GM10266 (cell line): ENCODE measurements around the gene FAM53A.

Experiments used
- DNase-seq: peaks from one replicate; pipeline ENCODE4 v3.0.0; 2012; ENCODE audit errors: extremely low spot score
- TF ChIP-seq, protein P1 (sequence below): IDR thresholded peaks from 2 replicates; pipeline ENCODE4 v1.5.1; 2012; ENCODE audit warnings: mild to moderate bottlenecking, low read depth; ENCODE audit not compliant: control insufficient read depth, insufficient read depth; ENCODE audit errors: missing control alignments

Gene FAM53A

DNA sequence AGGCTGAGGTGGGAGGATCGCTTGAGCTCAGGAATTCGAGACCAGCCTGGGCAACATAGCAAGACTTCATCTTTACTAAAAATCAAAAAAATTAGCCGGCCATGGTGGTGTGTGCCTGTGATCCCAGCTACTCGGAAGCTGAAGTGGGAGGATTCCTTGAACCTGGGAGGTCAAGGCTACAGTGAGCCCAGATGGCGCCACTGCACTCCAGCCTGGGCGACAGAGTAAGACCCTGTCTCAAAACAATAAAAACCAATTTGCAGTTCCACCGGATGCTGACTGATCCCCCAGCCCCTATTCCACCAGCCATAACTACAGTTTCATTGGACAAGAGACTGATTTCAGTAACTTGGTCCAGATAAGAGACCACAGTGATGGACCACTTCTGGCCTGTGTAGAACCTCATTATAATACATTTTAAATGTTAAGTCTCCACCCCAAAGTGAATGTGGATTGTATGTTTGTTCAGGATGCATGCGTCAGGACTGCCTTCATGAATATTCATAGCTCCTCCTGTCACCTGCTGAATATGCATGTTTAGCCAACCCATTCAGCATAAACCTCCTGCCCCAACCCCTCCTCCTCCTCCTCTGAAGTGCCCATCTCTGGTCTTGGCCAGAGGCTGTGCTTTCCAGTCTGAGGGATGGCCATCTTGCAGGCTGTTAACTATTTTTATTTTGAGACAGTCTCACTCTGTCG is 30.3 kb upstream of the FAM53A start:
- TF ChIP-seq, protein P1, sequence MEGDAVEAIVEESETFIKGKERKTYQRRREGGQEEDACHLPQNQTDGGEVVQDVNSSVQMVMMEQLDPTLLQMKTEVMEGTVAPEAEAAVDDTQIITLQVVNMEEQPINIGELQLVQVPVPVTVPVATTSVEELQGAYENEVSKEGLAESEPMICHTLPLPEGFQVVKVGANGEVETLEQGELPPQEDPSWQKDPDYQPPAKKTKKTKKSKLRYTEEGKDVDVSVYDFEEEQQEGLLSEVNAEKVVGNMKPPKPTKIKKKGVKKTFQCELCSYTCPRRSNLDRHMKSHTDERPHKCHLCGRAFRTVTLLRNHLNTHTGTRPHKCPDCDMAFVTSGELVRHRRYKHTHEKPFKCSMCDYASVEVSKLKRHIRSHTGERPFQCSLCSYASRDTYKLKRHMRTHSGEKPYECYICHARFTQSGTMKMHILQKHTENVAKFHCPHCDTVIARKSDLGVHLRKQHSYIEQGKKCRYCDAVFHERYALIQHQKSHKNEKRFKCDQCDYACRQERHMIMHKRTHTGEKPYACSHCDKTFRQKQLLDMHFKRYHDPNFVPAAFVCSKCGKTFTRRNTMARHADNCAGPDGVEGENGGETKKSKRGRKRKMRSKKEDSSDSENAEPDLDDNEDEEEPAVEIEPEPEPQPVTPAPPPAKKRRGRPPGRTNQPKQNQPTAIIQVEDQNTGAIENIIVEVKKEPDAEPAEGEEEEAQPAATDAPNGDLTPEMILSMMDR, result no peak

DNA sequence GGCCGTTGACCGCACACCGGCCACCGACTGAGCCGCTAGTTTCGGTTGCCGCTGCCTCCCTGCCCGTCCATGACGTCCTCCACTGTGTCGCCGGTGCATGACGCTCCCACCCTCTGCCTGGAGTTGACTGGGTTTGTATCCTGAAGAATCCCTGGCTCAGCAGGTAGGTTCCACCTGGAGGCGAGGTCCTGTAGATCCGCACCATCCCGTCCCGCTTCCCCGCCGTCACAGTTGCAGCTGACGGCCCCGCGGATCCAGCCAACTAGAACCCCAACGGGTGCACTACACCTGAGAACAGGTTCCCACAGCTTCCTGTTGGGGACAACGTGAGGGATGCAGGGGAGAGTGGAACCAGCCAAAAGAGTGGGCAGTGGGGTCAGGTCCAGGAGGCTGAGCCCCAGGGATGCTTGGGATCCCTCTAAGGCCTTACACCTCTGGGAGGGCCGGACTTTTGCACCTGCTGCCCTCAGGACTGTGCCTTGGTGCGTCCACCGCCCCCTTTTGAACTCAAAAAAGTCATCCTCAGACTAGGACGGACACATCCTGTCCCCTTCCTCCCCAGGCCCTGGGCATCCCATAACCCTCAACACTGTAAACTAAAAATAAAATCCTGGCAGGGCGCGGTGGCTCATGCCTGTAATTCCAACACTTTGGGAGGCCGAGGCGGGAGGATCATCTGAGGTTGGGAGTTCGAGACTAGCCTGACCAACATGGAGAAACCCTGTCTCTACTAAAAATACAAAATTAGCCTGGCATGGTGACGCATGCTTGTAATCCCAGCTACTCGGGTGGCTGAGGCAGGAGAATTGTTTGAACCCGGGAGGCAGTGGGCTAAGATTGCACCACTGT is 29.1 kb upstream of the FAM53A start:
- TF ChIP-seq, protein P1, result no peak
- DNase-seq, result no peak

More for the DNA sequence above, 30.3 kb upstream of the FAM53A start:
- DNase-seq, result no peak

DNA sequence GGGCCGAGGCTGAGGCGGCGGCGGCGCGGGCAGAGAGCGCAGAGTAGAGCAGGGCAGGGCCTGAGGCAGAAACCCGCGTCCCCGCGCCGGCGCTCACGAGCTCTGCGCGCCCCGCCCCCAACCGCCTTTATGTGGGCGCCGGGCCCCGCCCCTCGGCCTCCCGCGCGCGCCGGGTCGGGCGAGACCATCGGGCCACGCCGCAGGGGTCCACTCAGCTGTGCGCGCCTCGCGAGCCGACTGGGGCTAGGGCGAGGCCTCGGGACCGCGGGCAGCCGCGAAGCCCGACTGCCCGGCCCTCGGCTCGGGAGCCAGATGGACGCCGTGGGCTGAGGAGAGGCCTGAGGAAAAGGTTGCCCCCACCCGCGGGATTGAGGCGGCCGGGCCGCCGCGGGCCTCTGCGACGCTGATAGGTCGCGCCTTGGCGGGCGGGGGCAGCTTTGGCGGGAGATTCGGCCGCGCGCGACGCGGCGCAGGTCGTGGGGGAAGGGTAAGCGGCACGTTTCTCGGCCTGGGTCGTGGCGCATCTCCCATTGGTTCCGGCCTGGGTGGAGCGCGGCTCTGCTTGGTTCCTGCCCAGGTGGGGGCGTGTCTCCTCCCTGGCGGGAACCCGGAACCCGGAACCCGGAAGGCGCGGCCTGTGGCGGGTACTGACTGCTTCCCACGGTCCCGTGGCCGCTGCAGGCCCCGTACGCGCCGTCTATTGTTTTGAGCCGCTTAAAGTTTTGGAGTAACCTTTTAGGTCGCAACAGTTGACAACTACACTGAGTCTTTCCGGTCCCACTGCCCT is 28.3 kb upstream of the FAM53A start, which contains the start of gene SLBP:
Gene SLBP, minus strand, starts transcription at position 104 of the 787 bp plus-strand sequence. CDS start 131 bp downstream, outside the sequence.
- DNase-seq, result peak; percentile 98
- TF ChIP-seq, protein P1, result no peak

DNA sequence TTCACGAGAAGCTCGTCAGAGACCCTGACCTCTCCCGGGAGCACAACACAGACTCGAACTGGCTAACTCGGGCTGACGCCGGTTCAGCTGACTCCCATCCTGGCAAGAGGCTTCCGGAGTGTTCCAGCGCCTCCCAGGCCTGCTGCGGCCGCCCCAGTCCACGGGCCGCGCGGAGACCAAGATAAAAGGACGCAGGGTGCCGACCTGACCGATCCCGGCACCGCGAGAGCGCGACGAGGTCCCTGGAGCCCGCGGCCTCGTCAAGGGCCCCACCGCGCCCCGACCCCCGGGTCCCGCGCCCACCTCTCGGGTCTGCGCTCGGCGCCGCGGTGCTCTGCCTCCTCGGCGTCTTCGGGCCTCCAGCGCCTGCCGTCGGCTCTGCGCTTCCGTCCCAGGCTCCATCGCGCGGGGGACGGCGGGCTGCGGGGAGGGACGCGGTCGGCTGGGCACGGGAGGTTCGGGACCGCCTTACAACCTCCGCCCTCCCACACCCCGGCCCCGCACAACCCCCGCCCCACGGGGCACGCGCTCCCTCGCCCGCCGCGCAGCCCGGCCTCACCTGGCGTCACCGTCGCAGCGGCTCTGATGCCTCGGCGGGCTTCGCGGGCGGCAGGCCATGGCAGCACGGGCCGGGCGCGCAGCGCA is 27.6 kb upstream of the FAM53A start:
- DNase-seq, result no peak
- TF ChIP-seq, protein P1, result no peak

DNA sequence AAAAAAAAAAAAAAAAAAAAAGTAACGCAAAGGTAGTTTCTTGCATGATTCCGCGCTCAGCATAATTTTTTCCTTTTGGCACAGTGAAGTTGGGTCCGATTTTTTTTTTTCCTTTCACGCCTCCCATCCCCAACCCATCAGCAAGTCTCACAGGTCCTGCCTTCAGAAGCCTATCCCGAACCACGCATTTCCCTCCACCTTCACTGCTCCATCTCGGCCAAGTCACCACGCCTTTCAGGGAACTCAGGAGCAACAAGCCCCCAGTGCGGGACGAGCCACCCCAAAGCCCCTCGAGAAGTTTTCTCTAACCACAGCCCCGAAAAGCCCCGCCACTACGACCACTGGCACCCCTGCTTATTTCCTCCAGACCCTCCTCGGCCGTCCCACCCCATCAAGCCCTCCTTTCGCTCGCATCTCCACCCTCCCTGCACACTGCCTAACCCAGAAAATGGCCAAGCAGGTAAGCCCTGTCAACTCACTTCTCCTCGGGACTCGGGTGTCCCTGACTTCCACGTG is 27.0 kb upstream of the FAM53A start:
- TF ChIP-seq, protein P1, result no peak
- DNase-seq, result no peak

DNA sequence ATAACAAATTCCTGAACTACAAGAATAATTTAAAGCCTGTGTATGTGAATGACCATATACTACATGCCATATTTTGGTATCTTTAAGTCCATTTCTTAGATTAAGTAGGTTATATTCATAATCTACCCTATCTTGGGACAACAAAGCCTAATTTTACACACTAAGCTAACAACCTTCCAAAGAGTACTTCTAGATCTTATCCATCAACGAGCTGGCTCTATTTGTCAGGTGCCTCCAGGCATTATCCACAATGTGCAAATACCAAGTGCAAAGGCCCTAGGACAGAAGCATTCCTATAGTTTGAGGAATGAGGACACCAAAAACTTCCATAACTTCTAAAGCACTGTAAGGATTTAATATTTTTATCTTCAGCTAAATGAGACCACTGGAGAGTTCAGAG is 24.5 kb upstream of the FAM53A start:
- TF ChIP-seq, protein P1, result no peak

More for the DNA sequence above, 24.5 kb upstream of the FAM53A start:
- DNase-seq, result no peak
